Tibial nerve (tissue), 4 donors: ENCODE results near the gene FNBP1L. TPM values are rescaled to one million over a fixed set of nuclear protein-coding genes. Genes with fewer than 3 reads are reported as not detected.

Experiments used
- DNase-seq, 2 donors: peaks; one replicate each; pipeline ENCODE4 v3.0.0-alpha.2; 2019; ENCODE audit warnings: low spot score in 2 of 2
- H3K27ac ChIP-seq, 4 donors: fragments of 200-600 bp; sonication (generic) in 3 of 4; one replicate each; pipeline ENCODE4 v1.5.1; 2017 to 2019; ENCODE audit warnings: mild to moderate bottlenecking in 1 of 4
- H3K27me3 ChIP-seq, 2 donors: fragments of 200-600 bp; sonication (generic) in 1 of 2; one replicate each; pipeline versions ENCODE4 v1.5.1 to v1.6.0; 2017 to 2019
- H3K36me3 ChIP-seq, 3 donors: fragments of 200-600 bp; sonication (generic); one replicate each; pipeline ENCODE4 v1.5.1; 2018 to 2019
- H3K4me1 ChIP-seq, 4 donors: fragments of 200-600 bp; sonication (generic) in 3 of 4; one replicate each; pipeline ENCODE4 v1.5.1; 2017 to 2019
- H3K4me3 ChIP-seq, 4 donors: fragments of 200-600 bp; sonication (generic) in 3 of 4; one replicate each; pipeline ENCODE4 v1.5.1; 2017 to 2019; ENCODE audit warnings: mild to moderate bottlenecking in 1 of 4, moderate library complexity in 1 of 4
- H3K9me3 ChIP-seq, 4 donors: fragments of 200-600 bp; sonication (generic) in 3 of 4; one replicate each; pipeline ENCODE4 v1.5.1; 2017 to 2019
- CTCF ChIP-seq, 5 experiments: fragments of 200-600 bp in 3 of 5; fragments of 450-650 bp in 2 of 5; sonication (generic) in 3 of 5; IDR thresholded peaks; one replicate each; pipeline ENCODE4 v1.5.1; 2016 to 2019; ENCODE audit warnings: antibody characterized with exemption in 5 of 5, mild to moderate bottlenecking in 3 of 5, moderate library complexity in 2 of 5
- EP300 ChIP-seq, 2 donors: sonication (generic); formaldehyde crosslinking; IDR thresholded peaks; one replicate each; pipeline ENCODE4 v1.6.1; 2017; ENCODE audit warnings: antibody characterized with exemption in 2 of 2, mild to moderate bottlenecking in 1 of 2
- POLR2A ChIP-seq, 2 donors: fragments of 450-650 bp; IDR thresholded peaks; one replicate each; pipeline ENCODE4 v1.6.1; 2017; ENCODE audit warnings: antibody characterized with exemption in 2 of 2, mild to moderate bottlenecking in 2 of 2, moderate library complexity in 2 of 2
- WGBS, 2 donors: methylation state at CpG; one replicate each; pipeline ENCODE4 v1.1.5; 2018; 5-methylcytosine and 5-hydroxymethylcytosine counted together
- small RNA-seq: library from RNA; depleted of rRNA; stranded (forward); fragments of <200 nt; gene quantifications from one replicate; pipeline ENCODE3, GENCODE V24; 2016
- total RNA-seq, 4 donors: library from RNA; depleted of rRNA; stranded (reverse); fragments of >200 nt; gene quantifications; one replicate each; pipeline ENCODE4 v1.1.0, GENCODE V29; 2016

The FNBP1L gene
- total RNA-seq, 4 donors from 2014 or later, result 18.3 to 23.2 (median 20.5) TPM

- Histone ChIP-seq H3K4me3 (no peak overlapping the region), H3K36me3 (no peaks in the 10 kb centered on the region), H3K27me3 (no peaks in the 10 kb centered on the region), H3K4me1 (peaks cover 0 to 70% (median 10%) of the 10 kb centered on the region in 4 donors), H3K9me3 (no peaks in the 10 kb centered on the region), H3K27ac (peak overlapping the region in 1 of 4 donors; percentile 2)
- TF ChIP-seq CTCF (IDR thresholded peaks at IDR 0.05) (no peak), POLR2A (IDR thresholded peaks at IDR 0.05) (no peak), EP300 (IDR thresholded peaks at IDR 0.05) (no peak)
- no peak for DNase-seq
- 29 to 33% methylated on average over 1 of the region's 1 CpG for WGBS, 2 donors
Observed at GRCh38 chr1:93601686-93602085, 153.8 kb downstream of the FNBP1L start.

- WGBS, 2 donors, result 97 to 98% methylated on average over 4 of the region's 4 CpGs
- Histone ChIP-seq H3K9me3 (no peaks in the 10 kb centered on the region), H3K4me3 (no peak overlapping the region), H3K36me3 (no peaks in the 10 kb centered on the region), H3K27ac (peak overlapping the region in 1 of 4 donors; percentile 2), H3K27me3 (no peaks in the 10 kb centered on the region), H3K4me1 (peaks cover 0 to 66% (median 10%) of the 10 kb centered on the region in 4 donors)
- DNase-seq, result no peak
- TF ChIP-seq POLR2A (IDR thresholded peaks at IDR 0.05) (no peak), CTCF (IDR thresholded peaks at IDR 0.05) (no peak), EP300 (IDR thresholded peaks at IDR 0.05) (no peak)
Observed at GRCh38 chr1:93602101-93602500, 154.2 kb downstream of the FNBP1L start.

- 85 to 87% methylated on average over 3 of the region's 3 CpGs for WGBS, 2 donors
- peaks cover 0 to 64% (median 15%) of the 10 kb centered on the region in 4 donors for H3K4me1 ChIP-seq
- H3K9me3 ChIP-seq, result no peaks in the 10 kb centered on the region
- H3K4me3 ChIP-seq, result no peak overlapping the region
- no peak overlapping the region for H3K27ac ChIP-seq
- no peak for TF ChIP-seq EP300 (IDR thresholded peaks at IDR 0.05)
- no peak for TF ChIP-seq POLR2A (IDR thresholded peaks at IDR 0.05)
- TF ChIP-seq CTCF (IDR thresholded peaks at IDR 0.05), result no peak
- no peaks in the 10 kb centered on the region for H3K27me3 ChIP-seq
- no peak for DNase-seq
- no peaks in the 10 kb centered on the region for H3K36me3 ChIP-seq
Observed at GRCh38 chr1:93603106-93603505, 155.2 kb downstream of the FNBP1L start.

GRCh38 chr1:93603601-93604000, 155.7 kb downstream of the FNBP1L start:
- no peak overlapping the region for H3K27ac ChIP-seq
- peaks cover 0 to 64% (median 19%) of the 10 kb centered on the region in 4 donors for H3K4me1 ChIP-seq
- DNase-seq, result no peak
- H3K27me3 ChIP-seq, result no peaks in the 10 kb centered on the region
- TF ChIP-seq CTCF (IDR thresholded peaks at IDR 0.05) (no peak), POLR2A (IDR thresholded peaks at IDR 0.05) (no peak), EP300 (IDR thresholded peaks at IDR 0.05) (no peak)
- H3K9me3 ChIP-seq, result no peaks in the 10 kb centered on the region
- H3K36me3 ChIP-seq, result no peaks in the 10 kb centered on the region
- 65 to 74% methylated on average over 4 of the region's 4 CpGs for WGBS, 2 donors
- H3K4me3 ChIP-seq, result no peak overlapping the region

Small RNAs within 50 kb of the gene (small RNA-seq; reads per million reads assigned to genes)
- not detected for gene RNA5SP53

Other genes starting within 250 kb of the FNBP1L start
- 10 to 100 TPM; 21.0 to 31.6 (median 26.2) TPM for gene DR1, start 102.2 kb upstream of the FNBP1L start, total RNA-seq
- gene BCAR3, start 233.7 kb downstream of the FNBP1L start, total RNA-seq, result 10 to 100 TPM; 26.2 to 41.8 (median 36.5) TPM